Measurements from ENCODE around the gene DOHH. TPM values are rescaled to one million over a fixed set of nuclear protein-coding genes. Genes with fewer than 3 reads are reported as not detected.

The DOHH gene
- total and polyA plus RNA-seq, 2 donors (not counting 3 experiments of a cell fraction or from before 2014, with no cell fraction given), result 8.7 to 15.2 TPM

DNA sequence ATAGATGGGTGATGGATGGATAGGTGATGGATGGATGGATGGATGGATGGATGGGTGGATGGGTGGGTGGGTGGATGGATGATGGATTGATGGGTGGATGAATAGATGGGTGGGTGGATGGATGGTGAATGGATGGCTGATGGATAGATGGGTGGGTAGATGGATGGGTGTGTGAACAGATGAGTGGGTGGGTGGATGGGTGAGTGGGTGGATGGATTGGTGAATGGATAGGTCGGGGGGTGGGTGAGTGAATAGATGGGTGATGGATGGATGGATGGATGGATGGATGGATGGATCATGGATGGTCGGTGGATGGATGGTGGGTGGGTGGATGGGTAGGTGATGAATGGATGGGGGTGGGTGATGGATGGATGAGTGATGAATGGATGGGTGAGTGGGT, 23.6 kb downstream of the DOHH start:
- DNase-seq (ENCODE audit: low read depth, low spot score) (no peak), FAIRE-seq (no peak)
- CTCF ChIA-PET, result interaction anchor here (1.4 kb wide), 1 partner anchor 8 kb away, joined by 6 read pairs; no protein-coding TSS in a partner anchor
- no peaks in the 10 kb centered on the region for H4K20me1 ChIP-seq (replicated peaks; ENCODE audit: control insufficient read depth, extremely low read depth, insufficient read depth, low read length)
- dilution Hi-C loops (cut with MboI; ENCODE audit: extremely low pct_ligation_motif_present, low sequenced_read_pairs), result no loop called here
- H3K27me3 ChIP-seq (ENCODE audit: control insufficient read depth in 2 of 2, insufficient read depth in 2 of 2, low read length in 2 of 2), result peaks cover 3 to 5% of the 10 kb centered on the region in 2 experiments
- POLR2A ChIA-PET, result no interaction called here
- no peaks in the 10 kb centered on the region for H3K9me3 ChIP-seq (replicated peaks; ENCODE audit: control insufficient read depth, insufficient read depth, low read length)
- no peak overlapping the region for H3K9ac ChIP-seq (replicated peaks; ENCODE audit: extremely low read depth, insufficient read depth, low read length)
- no peak overlapping the region for H3K27ac ChIP-seq (ENCODE audit: insufficient read depth, low read depth, low read length)
- H3K36me3 ChIP-seq (ENCODE audit: control insufficient read depth in 2 of 2, extremely low read depth in 1 of 2, insufficient read depth in 2 of 2, low read length in 2 of 2), result no peaks in the 10 kb centered on the region
- no peak overlapping the region for H3K4me3 ChIP-seq (replicated peaks in 1 of 3; ENCODE audit: insufficient read depth in 1 of 3, low read depth in 1 of 3, low read length in 3 of 3)
- intact Hi-C loops (cut with micrococcal nuclease), result no loop called here
- no TSS peak for BruUV-seq (replicated peaks)
- no peaks in the 10 kb centered on the region for H3K9me1 ChIP-seq (replicated peaks; ENCODE audit: control insufficient read depth, extremely low read depth, insufficient read depth, low read length)
- H3K4me1 ChIP-seq (ENCODE audit: control insufficient read depth, extremely low read depth, insufficient read depth, low read length), result no peaks in the 10 kb centered on the region
- no peaks in the 10 kb centered on the region for H3K79me2 ChIP-seq (ENCODE audit: control insufficient read depth, insufficient read depth, low read length)
- no peak overlapping the region for H3K4me2 ChIP-seq (ENCODE audit: insufficient read depth, low read length)
- no peak for TF ChIP-seq EZH2 (IDR thresholded peaks at IDR 0.05; ENCODE audit: borderline replicate concordance, low read depth, low read length, severe bottlenecking)
- H2AFZ ChIP-seq (ENCODE audit: low read depth, low read length), result no peak overlapping the region

DNA sequence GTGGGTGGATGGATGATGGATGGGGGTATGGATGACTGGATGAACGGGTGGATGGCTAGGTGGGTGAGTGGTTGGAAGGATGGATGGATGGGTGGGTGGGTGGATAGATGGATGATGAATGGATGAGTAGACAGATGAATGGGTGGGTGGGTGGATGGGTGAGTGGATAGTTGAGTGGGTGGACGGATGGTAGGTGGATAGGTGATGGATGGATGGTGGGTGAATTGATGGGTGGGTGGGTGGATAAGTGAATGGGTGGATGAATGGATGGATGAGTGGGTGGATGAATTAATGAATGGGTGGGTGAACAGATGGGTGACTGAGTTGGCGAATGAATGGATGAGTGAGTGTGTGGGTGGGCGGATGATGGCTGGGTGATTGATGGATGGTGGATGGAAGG, 25.0 kb downstream of the DOHH start:
- TF ChIP-seq JUN (IDR thresholded peaks at IDR 0.05; ENCODE audit: borderline replicate concordance, insufficient read depth, insufficient read length, low read depth) (no peak), GATA2 (IDR thresholded peaks at IDR 0.05; ENCODE audit: insufficient read depth, insufficient read length, low read depth, low read length) (no peak), EZH2 (IDR thresholded peaks at IDR 0.05; ENCODE audit: borderline replicate concordance, low read depth, low read length, severe bottlenecking) (no peak), FOS (IDR thresholded peaks at IDR 0.05; ENCODE audit: borderline replicate concordance, insufficient read depth, low read length) (no peak)
- TF ChIP-seq, protein P1, sequence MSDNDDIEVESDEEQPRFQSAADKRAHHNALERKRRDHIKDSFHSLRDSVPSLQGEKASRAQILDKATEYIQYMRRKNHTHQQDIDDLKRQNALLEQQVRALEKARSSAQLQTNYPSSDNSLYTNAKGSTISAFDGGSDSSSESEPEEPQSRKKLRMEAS (IDR thresholded peaks at IDR 0.05; ENCODE audit: insufficient read depth, insufficient read length), result no peak
- Histone ChIP-seq H3K9me3 (replicated peaks; ENCODE audit: control insufficient read depth, insufficient read depth, low read length) (no peaks in the 10 kb centered on the region), H3K36me3 (ENCODE audit: control insufficient read depth in 2 of 2, extremely low read depth in 1 of 2, insufficient read depth in 2 of 2, low read length in 2 of 2) (no peaks in the 10 kb centered on the region), H3K4me1 (ENCODE audit: control insufficient read depth, extremely low read depth, insufficient read depth, low read length) (no peaks in the 10 kb centered on the region), H3K9me1 (replicated peaks; ENCODE audit: control insufficient read depth, extremely low read depth, insufficient read depth, low read length) (no peaks in the 10 kb centered on the region), H4K20me1 (replicated peaks; ENCODE audit: control insufficient read depth, extremely low read depth, insufficient read depth, low read length) (no peaks in the 10 kb centered on the region), H3K4me3 (replicated peaks in 1 of 3; ENCODE audit: insufficient read depth in 1 of 3, low read depth in 1 of 3, low read length in 3 of 3) (no peak overlapping the region), H2AFZ (ENCODE audit: low read depth, low read length) (no peak overlapping the region), H3K4me2 (ENCODE audit: insufficient read depth, low read length) (no peak overlapping the region), H3K79me2 (ENCODE audit: control insufficient read depth, insufficient read depth, low read length) (no peaks in the 10 kb centered on the region), H3K27me3 (ENCODE audit: control insufficient read depth in 2 of 2, insufficient read depth in 2 of 2, low read length in 2 of 2) (peaks cover 0 to under 1% of the 10 kb centered on the region in 2 experiments), H3K27ac (ENCODE audit: insufficient read depth, low read depth, low read length) (no peak overlapping the region), H3K9ac (replicated peaks; ENCODE audit: extremely low read depth, insufficient read depth, low read length) (no peak overlapping the region)
- intact Hi-C loops (cut with micrococcal nuclease) (no loop called here), dilution Hi-C loops (cut with MboI; ENCODE audit: extremely low pct_ligation_motif_present, low sequenced_read_pairs) (no loop called here)
- no peak for FAIRE-seq
- POLR2A ChIA-PET, result no interaction called here
- no peak for DNase-seq (ENCODE audit: low read depth, low spot score)
- CTCF ChIA-PET, result interaction anchor here (1.4 kb wide), 1 partner anchor 10 kb away, joined by 6 read pairs; no protein-coding TSS in a partner anchor
- no TSS peak for BruUV-seq (replicated peaks)

Data from endothelial cell of umbilical vein (primary cell).